Myocyte (in vitro differentiated cells): Measurements from ENCODE around the gene CXCL1. TPM values are rescaled to one million over a fixed set of nuclear protein-coding genes. Genes with fewer than 3 reads are reported as not detected.
A peak's percentile ranks its signal among the peaks of the same experiment; 100 is the strongest.

Experiments
- DNase-seq: peaks from one replicate; pipeline ENCODE4 v3.0.0-alpha.2; 2012; ENCODE audit warnings: low read depth
- total RNA-seq: library from RNA; depleted of rRNA; stranded (reverse); fragments of >200 nt; gene quantifications from 2 replicates; pipeline ENCODE4 v1.2.3, GENCODE V29; 2014

Gene CXCL1
- total RNA-seq, 1 donor from 2014 or later, result 3.6 TPM

DNA sequence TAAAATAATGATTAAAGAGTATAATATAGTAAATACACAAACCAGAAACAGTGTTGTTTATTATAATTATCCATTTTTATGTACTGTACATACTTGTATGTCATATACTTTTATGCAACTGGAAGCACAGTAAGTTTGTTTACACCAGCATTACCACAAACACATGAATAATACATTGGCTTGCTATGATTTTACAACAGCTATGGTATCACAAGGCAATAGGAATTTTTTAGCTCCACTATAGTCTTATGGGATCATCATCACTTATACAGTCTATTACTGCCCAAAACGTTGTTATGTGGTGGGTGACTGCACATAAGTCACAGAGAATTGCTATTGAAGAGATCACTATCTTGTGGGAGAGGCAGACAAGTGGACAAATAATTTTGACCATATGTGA is 17.9 kb upstream of the CXCL1 start:
- no peak for DNase-seq

DNA sequence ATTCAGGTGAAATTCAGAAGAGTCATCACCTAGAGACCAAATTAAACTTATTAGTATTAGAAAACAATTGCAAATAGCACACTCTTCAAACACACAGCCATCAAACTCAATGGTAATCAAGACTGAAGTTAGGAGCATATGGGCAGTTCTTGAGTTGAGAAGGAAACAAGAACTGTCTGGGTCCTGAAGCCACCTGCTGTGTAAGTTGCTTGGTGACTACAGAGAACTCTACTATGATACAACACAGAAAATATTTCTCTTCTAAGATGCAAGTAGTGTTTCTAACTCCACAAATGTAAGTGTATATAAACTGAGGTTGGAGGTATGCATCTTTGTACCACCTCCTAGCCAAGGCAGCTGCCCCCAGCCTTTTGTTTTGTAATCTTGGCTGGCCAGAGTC is 16.4 kb upstream of the CXCL1 start:
- no peak for DNase-seq

DNA sequence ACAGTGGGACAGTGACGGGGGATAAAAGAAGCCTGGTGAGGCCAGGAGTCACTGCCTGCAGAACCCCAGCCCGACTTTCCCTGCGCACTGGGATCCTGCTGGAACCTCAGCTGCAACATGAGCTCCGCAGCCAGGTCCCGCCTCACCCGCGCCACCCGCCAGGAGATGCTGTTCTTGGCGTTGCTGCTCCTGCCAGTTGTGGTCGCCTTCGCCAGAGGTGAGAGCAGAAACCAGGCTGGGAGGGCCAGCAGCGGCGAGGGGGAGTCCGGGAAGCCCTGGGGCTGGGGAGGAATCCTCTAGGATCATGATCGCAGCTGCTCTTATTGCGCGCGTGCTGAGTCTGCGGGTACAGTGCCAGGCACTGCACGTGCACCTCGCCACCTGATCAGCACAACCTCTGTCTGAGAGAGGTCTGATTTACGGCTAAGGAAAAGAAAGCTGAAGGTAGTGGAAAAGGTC is 15.9 kb upstream of the CXCL1 start, which contains the start of gene PF4V1:
Gene PF4V1 (plus strand): TSS at position 51 of the 459 bp plus-strand sequence. CDS start 67 bp downstream, at position 118.
- DNase-seq, result no peak

DNA sequence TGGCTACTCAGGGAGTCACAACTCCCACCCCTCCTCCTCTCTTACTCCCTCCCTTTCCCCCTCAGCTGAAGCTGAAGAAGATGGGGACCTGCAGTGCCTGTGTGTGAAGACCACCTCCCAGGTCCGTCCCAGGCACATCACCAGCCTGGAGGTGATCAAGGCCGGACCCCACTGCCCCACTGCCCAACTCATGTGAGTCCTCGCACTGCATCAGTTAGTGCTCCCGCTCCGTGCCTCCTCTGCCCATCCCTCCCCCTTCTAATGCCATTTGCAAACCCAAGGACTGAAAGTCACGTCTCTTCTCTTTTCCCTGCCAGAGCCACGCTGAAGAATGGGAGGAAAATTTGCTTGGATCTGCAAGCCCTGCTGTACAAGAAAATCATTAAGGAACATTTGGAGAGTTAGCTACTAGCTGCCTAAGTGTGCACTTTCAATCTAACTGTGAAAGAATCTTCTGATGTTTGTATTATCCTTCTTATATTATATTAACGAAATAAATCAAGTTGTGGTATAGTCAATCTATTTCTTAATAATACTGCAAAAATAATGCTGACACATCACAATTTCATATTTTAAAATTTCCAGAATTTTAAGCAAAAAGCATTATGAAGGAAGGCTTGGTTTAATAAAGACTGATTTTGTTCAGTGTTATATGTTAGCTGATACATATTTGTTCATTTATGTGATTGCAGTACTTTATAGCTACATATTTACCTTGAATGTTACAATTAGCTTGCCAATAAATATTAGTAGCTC is 15.3 kb upstream of the CXCL1 start:
- DNase-seq, result no peak

DNA sequence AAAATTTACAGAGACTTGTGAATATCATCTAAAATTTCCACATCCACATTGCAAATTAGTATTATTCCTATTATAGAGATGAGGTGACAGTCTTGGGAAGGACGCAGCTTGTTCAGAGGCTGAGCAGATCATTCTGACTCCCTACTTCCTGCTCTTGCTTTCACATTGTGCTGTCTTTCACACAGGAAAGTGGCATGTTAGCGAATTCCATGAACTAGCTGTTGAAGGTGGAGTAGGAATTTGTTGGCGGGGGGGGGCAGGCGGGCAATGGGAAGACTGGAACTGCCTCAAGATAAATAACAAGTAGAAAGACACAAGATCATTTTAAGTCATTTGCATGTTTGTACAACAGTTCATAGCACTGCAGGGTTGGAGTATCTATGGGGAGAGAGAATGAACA is 13.8 kb upstream of the CXCL1 start:
- no peak for DNase-seq

DNA sequence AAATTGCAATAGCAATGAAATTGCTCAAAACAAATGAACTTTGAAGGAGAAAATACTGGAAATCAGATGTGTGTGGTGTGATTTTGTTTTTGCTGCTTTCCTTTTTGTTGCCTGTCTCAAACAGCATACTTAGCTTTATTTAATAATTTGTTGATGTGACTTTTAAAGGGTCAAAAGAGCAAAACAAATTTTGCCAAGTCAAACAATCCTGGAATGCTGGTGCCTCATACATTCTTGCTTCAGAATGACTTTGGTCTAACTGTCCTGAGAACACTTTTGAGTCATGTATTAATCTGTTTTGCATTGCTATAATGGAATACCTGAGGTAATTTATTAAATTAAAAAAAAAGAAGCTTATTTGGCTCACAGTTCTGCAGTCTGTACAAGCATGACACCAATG is 12.7 kb upstream of the CXCL1 start:
- peak; percentile 39 for DNase-seq

DNA sequence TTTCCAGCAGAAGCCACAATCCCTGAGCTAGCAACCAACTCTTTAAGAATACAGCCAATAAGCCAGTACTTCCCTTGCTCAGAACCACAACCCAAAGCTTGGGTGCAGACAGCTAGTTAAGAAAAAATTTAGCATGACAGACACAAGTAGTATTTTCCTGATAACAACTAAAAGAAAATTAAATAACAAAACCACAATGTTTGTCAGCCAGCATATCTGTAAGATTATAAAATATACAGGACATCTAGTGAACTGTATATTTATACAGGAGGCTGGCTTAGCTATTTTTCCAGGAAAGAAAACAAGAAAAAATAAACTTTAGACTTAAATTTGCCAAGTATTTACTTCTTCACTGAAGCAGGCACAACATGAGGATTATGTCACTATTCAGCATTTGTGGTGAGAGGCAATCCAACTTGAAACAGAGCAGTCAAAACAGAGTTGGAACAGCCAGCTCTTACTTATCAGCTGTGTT is 9.5 kb upstream of the CXCL1 start:
- peak; percentile 32 for DNase-seq

DNA sequence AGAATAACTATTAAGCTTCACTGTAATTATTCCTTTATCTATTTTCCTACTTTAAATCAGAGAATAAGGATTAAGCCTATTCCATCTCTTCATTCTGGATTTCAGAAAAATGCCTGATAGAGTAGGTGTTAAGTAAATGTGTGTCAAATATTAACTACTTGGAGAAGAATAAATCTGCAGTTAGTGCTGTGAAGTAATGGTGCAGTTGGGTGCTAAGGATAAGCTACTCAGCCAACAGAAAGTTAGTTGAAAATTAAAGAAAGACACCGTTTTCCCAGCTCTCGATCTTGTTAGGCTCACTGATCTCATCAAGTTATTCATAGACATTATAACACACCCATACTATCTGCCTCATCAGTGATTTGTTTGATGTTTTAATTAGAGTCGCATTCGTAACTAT is 9.0 kb upstream of the CXCL1 start:
- no peak for DNase-seq

DNA sequence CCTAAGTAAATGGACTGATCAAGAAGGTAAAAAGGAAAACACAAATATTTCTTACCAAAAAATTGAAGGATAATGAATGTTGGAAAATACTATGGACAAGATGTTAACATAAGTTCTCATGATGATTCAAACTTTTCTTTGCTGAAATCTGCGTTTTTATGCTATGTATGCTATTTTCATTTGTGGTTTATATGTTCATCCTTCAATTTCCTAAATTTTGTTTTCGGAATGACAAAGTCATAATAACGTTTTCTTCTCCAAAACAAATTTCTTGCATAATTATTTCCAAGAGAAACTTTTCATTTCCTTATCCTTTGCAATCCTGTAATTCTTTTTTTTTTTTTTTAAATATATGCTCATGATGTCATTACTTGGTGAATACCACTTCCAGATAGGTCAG is 8.3 kb upstream of the CXCL1 start:
- DNase-seq, result no peak

DNA sequence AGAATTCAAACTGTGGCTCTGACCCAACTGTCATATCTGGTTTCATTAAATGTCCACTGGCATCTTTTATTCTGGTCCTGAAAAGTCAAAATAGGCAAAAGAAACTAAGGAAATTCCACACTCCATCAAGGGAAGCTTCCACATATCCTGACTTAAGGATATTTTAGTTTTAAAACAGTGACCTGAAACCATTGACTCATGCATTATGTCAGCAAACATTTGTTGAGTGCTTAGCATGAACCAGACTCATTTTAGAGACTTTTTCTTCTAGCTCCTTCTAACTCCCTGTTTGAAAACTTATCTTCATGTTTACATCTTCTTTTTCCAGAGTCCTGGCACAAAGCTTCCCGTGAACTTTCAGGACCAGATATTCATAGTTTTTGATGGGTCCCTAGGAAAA is 6.9 kb upstream of the CXCL1 start:
- DNase-seq, result no peak

DNA sequence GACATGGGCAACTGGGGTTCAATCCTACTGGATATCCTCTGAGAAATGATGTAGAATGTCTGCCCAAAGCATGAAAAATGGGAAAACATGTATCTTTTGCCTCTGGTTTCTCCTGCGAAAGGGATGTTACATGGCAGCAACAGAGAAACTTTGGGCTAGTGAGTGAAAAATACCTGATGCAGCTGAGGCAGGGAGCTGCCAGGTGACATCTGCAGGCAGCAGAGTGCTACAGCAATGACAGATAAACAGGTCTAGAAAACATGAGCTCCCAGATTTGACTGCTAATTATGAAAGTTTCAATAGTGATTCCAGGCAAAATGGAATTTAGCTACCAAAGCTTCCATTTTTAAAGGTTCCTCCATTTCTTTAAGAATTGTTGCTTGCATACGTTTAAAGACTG is 4.8 kb upstream of the CXCL1 start:
- DNase-seq, result no peak

DNA sequence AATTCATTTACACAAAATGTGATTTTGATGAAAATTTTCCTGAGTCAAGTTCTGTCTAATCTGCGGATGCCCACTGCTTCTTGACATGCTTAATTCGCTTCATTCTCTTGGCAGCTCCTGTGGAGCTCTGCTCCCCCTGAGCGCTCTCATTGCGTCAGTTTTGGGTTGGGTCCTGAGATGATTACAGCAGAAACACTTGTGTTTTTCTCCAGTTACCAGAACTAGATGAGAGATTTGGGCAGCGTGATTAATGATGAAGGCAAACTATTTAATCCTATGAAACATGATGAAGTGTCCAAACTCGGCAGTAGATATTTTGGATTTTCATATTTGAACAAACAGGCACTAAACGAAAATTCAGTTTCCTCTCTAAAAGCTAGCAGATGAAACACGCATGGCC is 4.2 kb upstream of the CXCL1 start:
- DNase-seq, result no peak

DNA sequence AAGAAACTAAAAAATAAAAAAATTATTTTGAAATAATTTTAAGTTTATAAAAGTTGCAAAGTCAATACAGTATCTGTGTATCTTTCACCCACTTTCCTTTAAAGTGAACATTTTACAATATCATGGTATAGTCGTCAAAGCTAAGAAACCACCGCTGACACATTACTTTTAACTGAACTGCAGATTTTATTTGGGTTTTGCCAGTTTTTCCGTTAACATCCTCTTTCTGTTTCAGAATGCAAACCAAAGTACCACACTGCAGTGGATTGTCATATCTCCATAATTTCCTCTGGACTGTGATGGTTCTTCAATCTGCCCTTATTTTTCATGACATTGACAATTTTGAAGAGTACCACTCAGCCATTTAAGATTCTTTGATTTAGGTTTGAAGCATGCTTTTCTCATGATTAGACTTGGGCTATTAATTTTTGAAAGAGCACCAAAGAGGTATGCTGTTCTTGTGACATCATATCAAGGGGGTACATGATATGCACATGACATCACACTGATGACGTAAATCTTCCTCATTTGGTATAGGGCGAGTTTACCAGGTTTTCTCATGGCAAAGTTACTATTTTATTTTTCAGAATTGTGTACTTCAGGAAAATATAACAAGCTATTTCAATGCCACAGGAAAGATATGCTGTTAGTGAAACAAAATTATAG is 3.6 kb upstream of the CXCL1 start:
- no peak for DNase-seq

DNA sequence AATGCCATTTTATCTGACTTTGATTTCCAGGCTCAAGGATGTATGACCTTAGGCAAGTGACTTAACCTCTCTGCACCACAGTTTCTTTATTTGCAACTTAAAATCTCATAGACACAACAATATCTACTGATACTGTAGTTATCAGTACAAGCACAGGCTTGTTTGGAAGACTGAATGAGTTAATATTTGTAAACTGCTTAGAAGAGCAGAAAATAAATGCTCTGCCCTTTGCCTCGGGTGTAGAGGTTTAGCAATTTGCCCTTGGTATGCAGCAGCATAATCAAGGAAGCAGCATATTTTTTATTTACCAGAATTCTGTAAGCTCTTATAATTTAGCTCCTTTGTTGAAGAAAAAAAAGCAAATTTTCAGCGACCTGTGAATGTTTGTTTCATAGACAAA is 2.9 kb upstream of the CXCL1 start:
- DNase-seq, result no peak

DNA sequence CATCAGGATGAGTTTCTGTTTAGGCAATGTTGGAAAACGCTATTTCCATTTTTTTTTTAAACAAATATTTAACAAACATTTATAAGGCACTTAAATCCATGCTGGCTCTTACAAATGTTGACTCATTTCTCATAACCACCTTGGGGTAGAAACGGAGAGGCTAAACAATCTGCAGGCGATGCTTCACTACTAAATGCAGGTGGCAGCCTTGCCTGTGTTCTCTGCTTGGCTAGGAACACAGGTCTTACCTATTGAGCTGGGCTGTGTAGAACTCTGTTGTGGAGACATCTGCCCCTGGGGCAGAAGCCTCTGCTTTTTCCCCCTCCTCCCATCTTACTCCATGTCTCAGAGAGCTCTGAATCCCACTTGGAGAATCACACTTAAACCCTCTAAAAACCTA is 1.4 kb upstream of the CXCL1 start:
- DNase-seq, result no peak

DNA sequence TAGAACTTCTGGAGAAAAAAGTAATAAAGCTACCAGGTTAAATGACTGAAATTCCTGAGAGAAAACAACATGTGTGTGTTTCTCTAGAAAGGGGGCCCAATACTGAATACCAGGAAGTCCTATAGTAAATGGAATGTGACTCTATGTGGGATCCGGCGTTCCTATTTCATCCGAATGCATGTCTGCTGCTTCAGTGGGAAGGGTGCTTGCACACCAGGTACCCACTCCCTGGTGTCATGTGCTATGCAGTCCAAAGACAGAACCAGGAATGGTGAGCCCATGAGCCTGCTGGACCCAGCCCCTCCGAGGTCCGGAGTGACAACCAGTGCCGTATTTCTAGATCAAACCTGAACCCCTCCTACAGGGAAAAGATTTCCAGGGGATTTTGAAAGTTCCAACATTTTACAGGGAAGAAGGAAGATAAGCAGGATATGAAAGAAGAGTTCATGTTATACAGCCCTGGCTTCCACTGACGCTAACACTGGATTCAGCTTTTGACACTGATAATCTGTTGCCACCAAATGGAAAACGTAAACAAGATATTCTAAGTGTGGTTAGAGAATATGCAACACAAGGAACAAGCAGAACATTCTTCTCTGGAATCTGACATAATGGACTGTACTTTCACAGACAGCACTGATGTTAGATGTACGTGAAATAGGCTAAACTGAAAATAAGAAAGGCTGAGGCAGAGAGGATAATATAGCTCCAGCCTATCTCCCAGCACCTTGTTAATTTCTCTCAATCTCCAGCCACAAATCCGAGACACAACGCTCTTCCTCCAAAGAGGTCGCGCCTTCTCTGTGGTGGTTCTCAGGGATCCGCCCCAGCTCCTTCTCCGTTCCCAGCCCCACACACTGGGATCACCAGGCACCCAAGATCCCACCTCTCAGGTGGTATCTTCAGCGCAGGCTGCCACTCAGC is 725 bp upstream of the CXCL1 start:
- no peak for DNase-seq

DNA sequence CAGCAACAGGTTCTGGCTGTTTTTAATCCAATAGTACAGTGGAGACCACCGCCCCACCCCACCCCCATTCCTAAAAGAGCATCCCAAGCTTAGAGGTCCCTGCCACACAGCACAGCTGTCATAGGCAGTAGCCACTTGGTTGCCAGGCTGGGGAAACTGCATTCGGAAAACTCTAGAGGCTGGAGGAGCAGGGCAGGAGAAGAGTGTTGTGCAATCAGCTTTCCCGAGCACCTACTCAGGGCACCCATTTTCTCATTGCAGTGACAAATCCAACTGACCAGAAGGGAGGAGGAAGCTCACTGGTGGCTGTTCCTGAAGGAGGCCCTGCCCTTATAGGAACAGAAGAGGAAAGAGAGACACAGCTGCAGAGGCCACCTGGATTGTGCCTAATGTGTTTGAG is 1.1 kb downstream of the CXCL1 start:
- DNase-seq, result no peak

DNA sequence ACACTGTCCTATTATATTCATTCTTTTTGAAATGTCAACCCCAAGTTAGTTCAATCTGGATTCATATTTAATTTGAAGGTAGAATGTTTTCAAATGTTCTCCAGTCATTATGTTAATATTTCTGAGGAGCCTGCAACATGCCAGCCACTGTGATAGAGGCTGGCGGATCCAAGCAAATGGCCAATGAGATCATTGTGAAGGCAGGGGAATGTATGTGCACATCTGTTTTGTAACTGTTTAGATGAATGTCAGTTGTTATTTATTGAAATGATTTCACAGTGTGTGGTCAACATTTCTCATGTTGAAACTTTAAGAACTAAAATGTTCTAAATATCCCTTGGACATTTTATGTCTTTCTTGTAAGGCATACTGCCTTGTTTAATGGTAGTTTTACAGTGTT is 1.6 kb downstream of the CXCL1 start:
- no peak for DNase-seq

DNA sequence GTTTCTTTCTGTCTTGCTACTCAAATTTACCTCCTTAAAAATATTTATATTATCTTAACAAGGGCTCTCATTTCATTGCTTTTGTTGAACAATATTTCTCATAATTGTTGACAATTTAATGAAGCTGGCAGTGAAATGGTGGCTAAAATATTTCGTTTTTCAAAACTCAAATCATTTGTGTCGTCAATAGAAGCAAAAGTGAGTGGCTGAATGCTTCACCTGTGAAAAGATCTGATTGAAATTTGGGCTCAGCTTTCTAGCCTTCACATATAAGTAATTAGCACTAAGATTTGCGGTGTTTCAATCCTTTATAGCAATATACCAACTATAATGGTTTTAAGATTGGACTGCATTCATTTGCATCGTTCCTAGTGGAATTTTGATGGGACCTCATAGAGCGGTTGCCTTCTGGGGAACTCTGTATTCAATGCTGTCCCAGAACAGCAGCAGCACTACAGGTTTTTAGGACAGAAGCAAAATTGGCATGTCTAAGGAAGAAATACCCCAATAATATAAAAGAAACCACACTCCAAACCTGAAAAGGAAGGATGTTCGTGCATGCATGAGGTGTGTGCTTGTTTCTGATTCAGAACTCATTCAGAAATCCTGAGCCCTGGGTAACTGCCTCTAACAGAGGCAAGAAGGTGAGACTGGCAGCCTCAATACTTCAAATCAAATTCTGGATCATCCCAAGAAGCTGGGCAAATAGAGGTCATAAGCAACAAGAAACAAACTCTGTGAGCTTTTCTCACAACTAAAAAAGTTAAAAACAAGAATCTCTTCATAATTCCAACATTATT is 2.5 kb downstream of the CXCL1 start:
- no peak for DNase-seq

DNA sequence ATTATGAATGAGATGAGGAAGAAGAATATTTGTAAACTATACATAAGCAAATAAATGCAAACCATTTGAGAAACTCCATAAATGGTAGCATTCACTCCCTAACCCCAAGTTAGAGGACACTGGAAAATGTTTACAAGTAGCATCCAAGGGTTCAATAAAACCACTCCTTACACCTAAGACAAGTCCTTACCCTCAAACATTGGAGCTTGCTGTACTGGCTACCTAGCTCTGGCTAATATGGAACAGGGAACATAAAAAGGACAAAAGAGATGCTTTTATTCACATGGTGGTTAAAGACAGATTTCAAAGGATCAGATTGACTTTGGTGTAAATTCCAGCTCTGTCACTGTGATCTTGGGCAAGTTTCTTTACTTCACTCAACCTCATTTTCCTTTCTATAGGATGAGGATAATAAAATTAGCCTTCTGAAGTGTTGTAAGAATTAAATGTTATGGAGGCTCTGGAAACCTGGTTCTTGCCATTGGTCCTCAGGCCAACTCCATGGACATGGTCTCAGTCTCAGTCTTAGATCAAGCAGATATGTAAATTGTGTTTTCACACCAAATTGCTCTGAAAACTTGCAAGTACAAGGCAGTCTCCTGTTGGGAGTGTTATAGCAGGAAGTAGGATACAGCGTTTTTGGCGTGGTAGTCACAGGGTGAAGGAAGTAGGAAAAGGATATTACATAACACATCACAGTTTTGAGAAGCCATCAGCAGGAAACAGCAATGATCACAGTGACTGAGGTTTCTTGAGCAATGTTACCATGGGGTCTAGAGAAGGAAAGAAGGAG is 3.3 kb downstream of the CXCL1 start:
- no peak for DNase-seq
